Measurements from ENCODE around the gene SAE1. TPM values are rescaled to one million over a fixed set of nuclear protein-coding genes. Genes with fewer than 3 reads are reported as not detected.
"Not testable (repeated sequence)": the region's sequence is repeated elsewhere in the genome, so short reads cannot be mapped to it uniquely, and the experiment has no call there.

The SAE1 gene
- total RNA-seq, 1 experiment from 2014 or later, result 234 TPM

- Histone ChIP-seq H3K9me3 (ENCODE audit: control insufficient read depth, low read depth, low read length) (no peaks in the 10 kb centered on the region), H3K18ac (ENCODE audit: insufficient read length, low read depth, low read length) (no peak overlapping the region), H4K91ac (ENCODE audit: insufficient read length, low read depth, low read length) (no peak overlapping the region), H3K23ac (ENCODE audit: insufficient read length, low read depth, low read length) (no peak overlapping the region), H2BK5ac (ENCODE audit: insufficient read length, low read length) (no peak overlapping the region), H3K14ac (ENCODE audit: insufficient read depth, low read length) (no peak overlapping the region), H2BK120ac (ENCODE audit: low read depth, low read length, poor library complexity, severe bottlenecking) (peak overlapping the region; percentile 7), H3K27me3 (ENCODE audit: insufficient read depth, low read length) (no peaks in the 10 kb centered on the region), H3K56ac (ENCODE audit: insufficient read length, low read depth, low read length) (no peak overlapping the region), H2BK20ac (ENCODE audit: low read depth, low read length, poor library complexity, severe bottlenecking) (no peak overlapping the region), H2BK12ac (ENCODE audit: insufficient read length, low read depth, low read length) (no peak overlapping the region), H3K23me2 (ENCODE audit: insufficient read length, low read depth, low read length, poor library complexity, severe bottlenecking) (no peaks in the 10 kb centered on the region), H2AFZ (ENCODE audit: low read length) (no peak overlapping the region), H3K27ac (ENCODE audit: insufficient read length, low read depth, low read length) (no peak overlapping the region), H3K4me1 (ENCODE audit: insufficient read depth, low read length) (0 out of 2 replicates have a peak, but pooled peaks cover 2% of the 10 kb centered on the region), H2BK15ac (ENCODE audit: low read depth, low read length) (no peak overlapping the region), H3K4ac (ENCODE audit: low read depth, low read length) (no peak overlapping the region), H3K4me2 (ENCODE audit: insufficient read depth, insufficient read length, low read length) (no peak overlapping the region), H3K79me2 (ENCODE audit: insufficient read depth, low read length) (peaks cover 20% of the 10 kb centered on the region; the same call in 1 of the 2 replicates), H4K20me1 (ENCODE audit: control insufficient read depth, insufficient read depth, insufficient read length) (no peaks in the 10 kb centered on the region), H3T11ph (ENCODE audit: low read length) (no peak overlapping the region), H3K79me1 (ENCODE audit: insufficient read depth, low read depth, low read length, poor library complexity, severe bottlenecking) (peaks cover 8% of the 10 kb centered on the region), H4K8ac (replicated peaks; ENCODE audit: insufficient read length, low read depth, low read length) (no peak overlapping the region), H2AK5ac (ENCODE audit: insufficient read length, low read length) (no peak overlapping the region), H3K9ac (ENCODE audit: extremely low read depth, insufficient read length, low read length) (no peak overlapping the region), H4K5ac (ENCODE audit: insufficient read length, low read depth, low read length) (no peak overlapping the region)
- H3K27ac Mint-ChIP-seq, result peak overlapping the region in 2 of 3 experiments; percentile 53 to 89; a peak in 5 of 7 replicates
- TF ChIP-seq, protein P1, sequence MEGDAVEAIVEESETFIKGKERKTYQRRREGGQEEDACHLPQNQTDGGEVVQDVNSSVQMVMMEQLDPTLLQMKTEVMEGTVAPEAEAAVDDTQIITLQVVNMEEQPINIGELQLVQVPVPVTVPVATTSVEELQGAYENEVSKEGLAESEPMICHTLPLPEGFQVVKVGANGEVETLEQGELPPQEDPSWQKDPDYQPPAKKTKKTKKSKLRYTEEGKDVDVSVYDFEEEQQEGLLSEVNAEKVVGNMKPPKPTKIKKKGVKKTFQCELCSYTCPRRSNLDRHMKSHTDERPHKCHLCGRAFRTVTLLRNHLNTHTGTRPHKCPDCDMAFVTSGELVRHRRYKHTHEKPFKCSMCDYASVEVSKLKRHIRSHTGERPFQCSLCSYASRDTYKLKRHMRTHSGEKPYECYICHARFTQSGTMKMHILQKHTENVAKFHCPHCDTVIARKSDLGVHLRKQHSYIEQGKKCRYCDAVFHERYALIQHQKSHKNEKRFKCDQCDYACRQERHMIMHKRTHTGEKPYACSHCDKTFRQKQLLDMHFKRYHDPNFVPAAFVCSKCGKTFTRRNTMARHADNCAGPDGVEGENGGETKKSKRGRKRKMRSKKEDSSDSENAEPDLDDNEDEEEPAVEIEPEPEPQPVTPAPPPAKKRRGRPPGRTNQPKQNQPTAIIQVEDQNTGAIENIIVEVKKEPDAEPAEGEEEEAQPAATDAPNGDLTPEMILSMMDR (conservative IDR thresholded peaks at IDR 0.05), result no peak
- WGBS (ENCODE audit: extremely low coverage, insufficient read length, low lambda C conversion rate), result no CpG with 5 or more reads among the region's 5 CpGs
- no peak for DNase-seq
- peaks cover 49 to 53% of the 10 kb centered on the region in 2 experiments for H3K4me1 Mint-ChIP-seq
- H3K36me3 Mint-ChIP-seq (ENCODE audit: insufficient read depth in 1 of 3, low read depth in 3 of 3), result peaks cover 5 to 19% (median 16%) of the 10 kb centered on the region in 3 experiments; a peak in 6 of 7 replicates
- no peaks in the 10 kb centered on the region for H3K9me3 Mint-ChIP-seq
- H3K4me3 Mint-ChIP-seq, result peak overlapping the region in 1 of 2 experiments; percentile 12; a peak in 1 of 5 replicates
- H3K27me3 Mint-ChIP-seq (ENCODE audit: low read depth), result no peaks in the 10 kb centered on the region
Observed at GRCh38 chr19:47100290-47100689, 30.3 kb upstream of the SAE1 start.

GRCh38 chr19:47101116-47101515 is 29.5 kb upstream of the SAE1 start:
- H3K9me3 ChIP-seq (ENCODE audit: control insufficient read depth, low read depth, low read length); H3K4me3 Mint-ChIP-seq; H4K20me1 ChIP-seq (ENCODE audit: control insufficient read depth, insufficient read depth, insufficient read length); H3K27ac ChIP-seq (ENCODE audit: insufficient read length, low read depth, low read length); H3K18ac ChIP-seq (ENCODE audit: insufficient read length, low read depth, low read length); H3T11ph ChIP-seq (ENCODE audit: low read length); H3K27me3 ChIP-seq (ENCODE audit: insufficient read depth, low read length); H3K79me1 ChIP-seq (ENCODE audit: insufficient read depth, low read depth, low read length, poor library complexity, severe bottlenecking); H3K23me2 ChIP-seq (ENCODE audit: insufficient read length, low read depth, low read length, poor library complexity, severe bottlenecking); H3K9ac ChIP-seq (ENCODE audit: extremely low read depth, insufficient read length, low read length); H3K9me3 Mint-ChIP-seq; H3K56ac ChIP-seq (ENCODE audit: insufficient read length, low read depth, low read length); H3K23ac ChIP-seq (ENCODE audit: insufficient read length, low read depth, low read length); H4K8ac ChIP-seq (replicated peaks; ENCODE audit: insufficient read length, low read depth, low read length); H4K5ac ChIP-seq (ENCODE audit: insufficient read length, low read depth, low read length); H2AK5ac ChIP-seq (ENCODE audit: insufficient read length, low read length); H3K27me3 Mint-ChIP-seq (ENCODE audit: low read depth); H2BK20ac ChIP-seq (ENCODE audit: low read depth, low read length, poor library complexity, severe bottlenecking); DNase-seq; H2BK120ac ChIP-seq (ENCODE audit: low read depth, low read length, poor library complexity, severe bottlenecking); H2AFZ ChIP-seq (ENCODE audit: low read length); H4K91ac ChIP-seq (ENCODE audit: insufficient read length, low read depth, low read length); H2BK12ac ChIP-seq (ENCODE audit: insufficient read length, low read depth, low read length); H2BK15ac ChIP-seq (ENCODE audit: low read depth, low read length); H3K4me2 ChIP-seq (ENCODE audit: insufficient read depth, insufficient read length, low read length); H3K4me1 ChIP-seq (ENCODE audit: insufficient read depth, low read length); H3K4ac ChIP-seq (ENCODE audit: low read depth, low read length); H2BK5ac ChIP-seq (ENCODE audit: insufficient read length, low read length); H3K14ac ChIP-seq (ENCODE audit: insufficient read depth, low read length): not testable (repeated sequence)
- Mint-ChIP-seq H3K27ac (peak overlapping the region in 1 of 3 experiments; percentile 55; a peak in 2 of 7 replicates), H3K36me3 (ENCODE audit: insufficient read depth in 1 of 3, low read depth in 3 of 3) (peaks cover 7 to 27% (median 18%) of the 10 kb centered on the region in 3 experiments; a peak in 6 of 7 replicates), H3K4me1 (peaks cover 41 to 46% of the 10 kb centered on the region in 2 experiments)
- no CpG with 5 or more reads among the region's 4 CpGs for WGBS (ENCODE audit: extremely low coverage, insufficient read length, low lambda C conversion rate)
- H3K79me2 ChIP-seq (ENCODE audit: insufficient read depth, low read length), result peaks cover 23% of the 10 kb centered on the region; the same call in 1 of the 2 replicates

Data from H9 (cell line).